Mesothelial cell of epicardium (in vitro differentiated cells): ENCODE data around the gene CD6. TPM values are rescaled to one million over a fixed set of nuclear protein-coding genes. Genes with fewer than 3 reads are reported as not detected.

Experiments
- DNase-seq, 2 experiments: peaks; one replicate each; pipeline ENCODE4 v3.0.0; 2021; ENCODE audit warnings: low spot score in 2 of 2; ENCODE audit not compliant: unreplicated experiment in 2 of 2
- H3K27ac Mint-ChIP-seq: 2 replicates; pipeline ENCODE4 v1.8.0; 2021; ENCODE audit warnings: mixed read lengths
- H3K27me3 Mint-ChIP-seq: 2 replicates; pipeline ENCODE4 v1.8.0; 2021; ENCODE audit warnings: low read depth, mixed read lengths
- H3K36me3 Mint-ChIP-seq: 2 replicates; pipeline ENCODE4 v1.8.0; 2021; ENCODE audit warnings: mixed read lengths
- H3K4me1 Mint-ChIP-seq: 2 replicates; pipeline ENCODE4 v1.8.0; 2021; ENCODE audit warnings: mixed read lengths
- H3K4me3 Mint-ChIP-seq: 2 replicates; pipeline ENCODE4 v1.8.0; 2021; ENCODE audit warnings: mild to moderate bottlenecking, moderate library complexity, mixed read lengths
- H3K9me3 Mint-ChIP-seq: 2 replicates; pipeline ENCODE4 v1.8.0; 2021; ENCODE audit warnings: mixed read lengths
- CTCF ChIP-seq: fragments of 200-600 bp; sonication (generic); IDR thresholded peaks from one replicate; pipeline ENCODE4 v1.5.0; 2021; ENCODE audit warnings: antibody characterized with exemption; ENCODE audit not compliant: unreplicated experiment
- total RNA-seq: library from RNA; stranded (reverse); gene quantifications from 3 replicates; pipeline ENCODE4 v1.2.1, GENCODE V29; 2021

Gene CD6
- total RNA-seq, 1 donor from 2014 or later: 0.31 TPM

GRCh38 chr11:61045271-61045670, 73.8 kb downstream of the CD6 start:
- Mint-ChIP-seq H3K4me3 (no peak overlapping the region), H3K4me1 (peaks cover 8% of the 10 kb centered on the region), H3K9me3 (no peaks in the 10 kb centered on the region), H3K27ac (no peak overlapping the region), H3K36me3 (no peaks in the 10 kb centered on the region), H3K27me3 (peaks cover 19% of the 10 kb centered on the region)
- TF ChIP-seq CTCF: no peak
- no peak for DNase-seq

GRCh38 chr11:61046833-61047232, 75.4 kb downstream of the CD6 start:
- Mint-ChIP-seq H3K36me3 (no peaks in the 10 kb centered on the region), H3K9me3 (peaks cover 4% of the 10 kb centered on the region), H3K27ac (no peak overlapping the region), H3K4me3 (no peak overlapping the region), H3K27me3 (peaks cover 19% of the 10 kb centered on the region), H3K4me1 (peaks cover 5% of the 10 kb centered on the region)
- no peak for DNase-seq
- no peak for TF ChIP-seq CTCF

- Mint-ChIP-seq H3K4me3 (no peak overlapping the region), H3K4me1 (no peaks in the 10 kb centered on the region), H3K9me3 (peaks cover 4% of the 10 kb centered on the region), H3K27me3 (peaks cover 19% of the 10 kb centered on the region), H3K36me3 (no peaks in the 10 kb centered on the region), H3K27ac (no peak overlapping the region)
- DNase-seq: no peak
- TF ChIP-seq CTCF: no peak
These were observed 77.0 kb downstream of the CD6 start for GRCh38 chr11:61048368-61049062.

GRCh38 chr11:61049063-61049377, 77.5 kb downstream of the CD6 start:
- no peak for TF ChIP-seq CTCF
- Mint-ChIP-seq H3K27ac (no peak overlapping the region), H3K4me1 (no peaks in the 10 kb centered on the region), H3K4me3 (no peak overlapping the region), H3K27me3 (peaks cover 19% of the 10 kb centered on the region), H3K9me3 (peaks cover 4% of the 10 kb centered on the region), H3K36me3 (no peaks in the 10 kb centered on the region)
- DNase-seq: no peak

- H3K27me3 Mint-ChIP-seq: peaks cover 19% of the 10 kb centered on the region
- no peak overlapping the region for H3K27ac Mint-ChIP-seq
- H3K4me1 Mint-ChIP-seq: no peaks in the 10 kb centered on the region
- DNase-seq: no peak
- H3K4me3 Mint-ChIP-seq: no peak overlapping the region
- H3K9me3 Mint-ChIP-seq: peaks cover 4% of the 10 kb centered on the region
- no peak for TF ChIP-seq CTCF
- no peaks in the 10 kb centered on the region for H3K36me3 Mint-ChIP-seq
These were observed 78.4 kb downstream of the CD6 start for GRCh38 chr11:61049859-61050258.
